DND-41 (cell line): ENCODE measurements around the gene RGS18.

Source experiments
- CTCF ChIP-seq: IDR thresholded peaks from 2 replicates; pipeline ENCODE4 v1.5.1; 2012; ENCODE audit warnings: borderline replicate concordance, low read length, moderate library complexity, mild to moderate bottlenecking; ENCODE audit not compliant: poor library complexity, severe bottlenecking; ENCODE audit errors: extremely low read depth
- EZH2 ChIP-seq: IDR thresholded peaks from 3 replicates; pipeline ENCODE4 v1.6.1; 2012; ENCODE audit warnings: borderline replicate concordance, low read depth, mild to moderate bottlenecking, moderate library complexity, low read length, inconsistent platforms; ENCODE audit not compliant: severe bottlenecking

GRCh38 chr1:192157067-192157466 lies 1.2 kb upstream of the RGS18 start:
- TF ChIP-seq CTCF: no peak
- no peak for TF ChIP-seq EZH2
